ENCODE data around the gene HPCAL1.

DNA sequence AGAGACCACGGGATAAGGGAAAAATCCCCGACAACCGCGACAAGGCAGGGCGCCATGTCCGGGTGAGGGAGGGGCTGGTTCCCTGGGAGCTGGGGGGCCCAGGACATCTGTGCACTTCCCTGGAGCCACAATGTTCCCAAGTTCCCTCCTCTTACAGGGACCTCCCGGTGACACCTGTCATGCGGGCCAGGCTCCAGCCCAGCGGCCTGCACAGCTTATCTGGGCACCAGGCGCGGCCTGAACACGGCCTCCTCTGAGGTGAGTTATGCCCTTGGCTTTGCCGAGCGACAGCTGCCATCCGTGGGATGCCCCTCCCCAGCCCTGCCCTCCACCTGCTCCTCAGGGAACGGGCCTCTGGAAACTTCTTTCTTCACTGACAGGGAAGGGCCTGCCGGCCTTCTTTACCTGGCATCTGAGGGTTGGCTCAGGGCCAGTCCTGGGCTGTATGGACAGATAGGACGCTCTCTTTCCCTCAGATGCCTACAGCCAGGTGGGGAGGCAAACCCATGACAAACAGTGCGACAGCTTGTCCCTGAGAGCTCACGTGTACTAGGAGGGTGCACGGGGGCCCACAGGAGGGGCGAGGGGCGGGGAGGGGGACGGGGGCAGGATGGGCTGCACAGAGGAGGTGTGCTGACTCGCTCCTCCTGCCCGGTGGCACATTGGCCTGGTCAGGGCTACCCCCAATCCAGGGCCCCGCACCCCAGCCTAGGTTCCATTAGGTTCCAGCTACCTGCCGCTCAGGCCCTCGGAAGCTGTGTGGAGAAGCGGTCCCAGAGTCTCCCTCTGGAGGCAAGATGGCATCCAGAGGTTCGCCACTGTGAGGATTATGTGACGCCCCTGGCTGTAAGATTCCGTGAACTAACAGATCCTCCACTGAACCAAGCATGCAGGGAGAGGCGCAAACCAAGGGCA, 34.9 kb upstream of the HPCAL1 start:
- TF ChIP-seq, protein P1, sequence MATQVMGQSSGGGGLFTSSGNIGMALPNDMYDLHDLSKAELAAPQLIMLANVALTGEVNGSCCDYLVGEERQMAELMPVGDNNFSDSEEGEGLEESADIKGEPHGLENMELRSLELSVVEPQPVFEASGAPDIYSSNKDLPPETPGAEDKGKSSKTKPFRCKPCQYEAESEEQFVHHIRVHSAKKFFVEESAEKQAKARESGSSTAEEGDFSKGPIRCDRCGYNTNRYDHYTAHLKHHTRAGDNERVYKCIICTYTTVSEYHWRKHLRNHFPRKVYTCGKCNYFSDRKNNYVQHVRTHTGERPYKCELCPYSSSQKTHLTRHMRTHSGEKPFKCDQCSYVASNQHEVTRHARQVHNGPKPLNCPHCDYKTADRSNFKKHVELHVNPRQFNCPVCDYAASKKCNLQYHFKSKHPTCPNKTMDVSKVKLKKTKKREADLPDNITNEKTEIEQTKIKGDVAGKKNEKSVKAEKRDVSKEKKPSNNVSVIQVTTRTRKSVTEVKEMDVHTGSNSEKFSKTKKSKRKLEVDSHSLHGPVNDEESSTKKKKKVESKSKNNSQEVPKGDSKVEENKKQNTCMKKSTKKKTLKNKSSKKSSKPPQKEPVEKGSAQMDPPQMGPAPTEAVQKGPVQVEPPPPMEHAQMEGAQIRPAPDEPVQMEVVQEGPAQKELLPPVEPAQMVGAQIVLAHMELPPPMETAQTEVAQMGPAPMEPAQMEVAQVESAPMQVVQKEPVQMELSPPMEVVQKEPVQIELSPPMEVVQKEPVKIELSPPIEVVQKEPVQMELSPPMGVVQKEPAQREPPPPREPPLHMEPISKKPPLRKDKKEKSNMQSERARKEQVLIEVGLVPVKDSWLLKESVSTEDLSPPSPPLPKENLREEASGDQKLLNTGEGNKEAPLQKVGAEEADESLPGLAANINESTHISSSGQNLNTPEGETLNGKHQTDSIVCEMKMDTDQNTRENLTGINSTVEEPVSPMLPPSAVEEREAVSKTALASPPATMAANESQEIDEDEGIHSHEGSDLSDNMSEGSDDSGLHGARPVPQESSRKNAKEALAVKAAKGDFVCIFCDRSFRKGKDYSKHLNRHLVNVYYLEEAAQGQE (IDR thresholded peaks at IDR 0.05; ENCODE audit: low read depth) = no peak
- no peak for TF ChIP-seq YY1 (IDR thresholded peaks at IDR 0.05; ENCODE audit: low read depth)
- TF ChIP-seq, protein P2, sequence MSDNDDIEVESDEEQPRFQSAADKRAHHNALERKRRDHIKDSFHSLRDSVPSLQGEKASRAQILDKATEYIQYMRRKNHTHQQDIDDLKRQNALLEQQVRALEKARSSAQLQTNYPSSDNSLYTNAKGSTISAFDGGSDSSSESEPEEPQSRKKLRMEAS (IDR thresholded peaks at IDR 0.05) = no peak
- no peak for TF ChIP-seq EP300 (IDR thresholded peaks at IDR 0.05; ENCODE audit: borderline replicate concordance)
